GM18909 (cell line): ENCODE data around the gene MICAL2.

ENCODE experiments used
- ATAC-seq: cut with Tn5 transposase; IDR thresholded peaks from one replicate; pipeline ENCODE4 v1.9.1; 2021; ENCODE audit warnings: mild to moderate bottlenecking; ENCODE audit not compliant: unreplicated experiment, poor library complexity

Gene MICAL2

GRCh38 chr11:12217879-12218278 is 107.5 kb downstream of the MICAL2 start:
- no peak for ATAC-seq

GRCh38 chr11:12218909-12219308 is 108.5 kb downstream of the MICAL2 start:
- ATAC-seq = no peak

- no peak for ATAC-seq
These were observed 109.4 kb downstream of the MICAL2 start for GRCh38 chr11:12219757-12220156.

GRCh38 chr11:12220305-12220704 is 109.9 kb downstream of the MICAL2 start:
- no peak for ATAC-seq

GRCh38 chr11:12221051-12221535 is 110.7 kb downstream of the MICAL2 start:
- no peak for ATAC-seq

GRCh38 chr11:12222055-12222792 is 111.8 kb downstream of the MICAL2 start:
- ATAC-seq = no peak

- ATAC-seq = peak; percentile 26
These were observed 113.6 kb downstream of the MICAL2 start for GRCh38 chr11:12223771-12224536.

GRCh38 chr11:12224537-12224893 is 114.1 kb downstream of the MICAL2 start:
- ATAC-seq = peak; percentile 99

- no peak for ATAC-seq
These were observed 114.8 kb downstream of the MICAL2 start for GRCh38 chr11:12225046-12225739.

GRCh38 chr11:12226093-12226492 is 115.7 kb downstream of the MICAL2 start:
- no peak for ATAC-seq

- ATAC-seq = no peak
These were observed 119.2 kb downstream of the MICAL2 start for GRCh38 chr11:12229450-12230229.

GRCh38 chr11:12232160-12232559 is 121.8 kb downstream of the MICAL2 start:
- ATAC-seq = no peak

GRCh38 chr11:12232817-12233601 is 122.6 kb downstream of the MICAL2 start:
- ATAC-seq = no peak

GRCh38 chr11:12233602-12233925 is 123.2 kb downstream of the MICAL2 start:
- no peak for ATAC-seq

GRCh38 chr11:12234221-12234620 is 123.8 kb downstream of the MICAL2 start:
- no peak for ATAC-seq

- ATAC-seq = no peak
These were observed 124.7 kb downstream of the MICAL2 start for GRCh38 chr11:12235080-12235479.

- no peak for ATAC-seq
These were observed 125.2 kb downstream of the MICAL2 start for GRCh38 chr11:12235553-12235946.

GRCh38 chr11:12235947-12236743 is 125.8 kb downstream of the MICAL2 start:
- ATAC-seq = peak; percentile 76

- no peak for ATAC-seq
These were observed 126.3 kb downstream of the MICAL2 start for GRCh38 chr11:12236744-12237101.
